HG03175 (cell line): ENCODE data around the gene PVR.

Experiments
- ATAC-seq: cut with Tn5 transposase; IDR thresholded peaks from one replicate; pipeline ENCODE4 v1.9.1; 2021; ENCODE audit warnings: mild to moderate bottlenecking, moderate library complexity; ENCODE audit not compliant: unreplicated experiment

PVR gene

GRCh38 chr19:44642377-44642776 is 1.3 kb upstream of the PVR start:
- ATAC-seq = no peak

GRCh38 chr19:44644402-44645016 is 799 bp downstream of the PVR start:
- ATAC-seq = no peak

- no peak for ATAC-seq
These were observed 1.8 kb downstream of the PVR start for GRCh38 chr19:44645407-44646048.

- no peak for ATAC-seq
These were observed 2.3 kb downstream of the PVR start for GRCh38 chr19:44646049-44646416.

GRCh38 chr19:44647144-44647543 is 3.4 kb downstream of the PVR start:
- ATAC-seq = no peak

GRCh38 chr19:44648631-44649251 is 5.0 kb downstream of the PVR start:
- ATAC-seq = no peak

GRCh38 chr19:44649578-44650145 is 6.0 kb downstream of the PVR start:
- no peak for ATAC-seq

GRCh38 chr19:44653343-44653742 is 9.6 kb downstream of the PVR start:
- ATAC-seq = no peak

GRCh38 chr19:44653977-44654774 is 10.5 kb downstream of the PVR start:
- peak; percentile 87 for ATAC-seq

- ATAC-seq = no peak
These were observed 13.7 kb downstream of the PVR start for GRCh38 chr19:44657211-44657921.

GRCh38 chr19:44658069-44658733 is 14.5 kb downstream of the PVR start:
- no peak for ATAC-seq

GRCh38 chr19:44660081-44660480 is 16.4 kb downstream of the PVR start:
- no peak for ATAC-seq

GRCh38 chr19:44661205-44661604 is 17.5 kb downstream of the PVR start:
- no peak for ATAC-seq

- no peak for ATAC-seq
These were observed 18.2 kb downstream of the PVR start for GRCh38 chr19:44661904-44662303.

- ATAC-seq = no peak
These were observed 19.1 kb downstream of the PVR start for GRCh38 chr19:44662691-44663385.

- no peak for ATAC-seq
These were observed 20.3 kb downstream of the PVR start for GRCh38 chr19:44663996-44664395.

GRCh38 chr19:44664976-44665375 is 21.3 kb downstream of the PVR start:
- no peak for ATAC-seq

GRCh38 chr19:44666852-44667556 is 23.3 kb downstream of the PVR start:
- ATAC-seq = no peak
